ENCODE measurements around the gene HUS1B. TPM values are rescaled to one million over a fixed set of nuclear protein-coding genes. Genes with fewer than 3 reads are reported as not detected.

Gene HUS1B
- total RNA-seq, 4 donors from 2014 or later: 2.3 to 4.8 (median 4.0) TPM

DNA sequence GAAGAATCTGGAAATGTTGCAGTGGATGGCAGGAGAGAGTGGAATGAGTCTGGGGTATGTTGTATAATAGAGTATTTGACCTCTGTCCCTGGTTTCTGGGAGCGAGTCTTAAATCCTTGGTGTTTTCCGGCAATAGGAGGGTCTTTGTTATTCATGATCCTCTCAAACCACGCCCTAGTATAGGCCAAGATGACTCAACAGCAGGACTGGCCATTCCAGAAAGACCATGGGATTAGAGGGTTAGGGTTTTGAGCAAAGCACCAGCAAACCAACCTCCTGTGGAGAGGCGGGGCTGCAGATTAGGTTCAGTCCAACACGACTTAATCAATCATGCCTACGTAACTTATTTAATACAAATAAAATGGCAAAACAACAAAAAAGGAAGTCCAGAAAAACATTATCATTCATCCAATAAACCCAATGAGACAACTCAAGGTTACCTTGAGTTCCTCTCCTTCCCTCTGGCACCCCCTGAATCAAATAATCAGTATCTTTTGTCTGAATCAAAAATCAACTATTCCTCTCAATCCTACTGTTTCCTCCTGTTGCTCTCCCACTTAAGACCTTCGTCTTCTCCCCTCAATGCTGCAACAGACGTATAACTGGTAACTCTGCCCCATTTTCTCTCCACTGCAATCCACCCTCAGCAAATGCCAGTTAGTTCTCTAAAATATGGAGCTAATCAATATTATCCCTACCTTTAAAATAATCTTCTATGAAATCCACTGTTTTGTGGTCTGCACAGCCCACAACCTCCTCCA is 15.5 kb downstream of the HUS1B start:
- no peaks in the 10 kb centered on the region for H3K9me3 ChIP-seq
- H3K27me3 ChIP-seq: no peaks in the 10 kb centered on the region
- DNase-seq: no peak
- no peak overlapping the region for H3K27ac ChIP-seq
- intact Hi-C loops (cut with DNase I): no loop called here
- H3K4me1 ChIP-seq: no peaks in the 10 kb centered on the region
- TF ChIP-seq CTCF (IDR thresholded peaks at IDR 0.05) (no peak), POLR2A (IDR thresholded peaks at IDR 0.05) (no peak)
- H3K4me3 ChIP-seq (replicated peaks in 1 of 3): no peak overlapping the region
- no peaks in the 10 kb centered on the region for H3K36me3 ChIP-seq
- WGBS, 2 donors: 97% methylated on average over 8 of the region's 8 CpGs

DNA sequence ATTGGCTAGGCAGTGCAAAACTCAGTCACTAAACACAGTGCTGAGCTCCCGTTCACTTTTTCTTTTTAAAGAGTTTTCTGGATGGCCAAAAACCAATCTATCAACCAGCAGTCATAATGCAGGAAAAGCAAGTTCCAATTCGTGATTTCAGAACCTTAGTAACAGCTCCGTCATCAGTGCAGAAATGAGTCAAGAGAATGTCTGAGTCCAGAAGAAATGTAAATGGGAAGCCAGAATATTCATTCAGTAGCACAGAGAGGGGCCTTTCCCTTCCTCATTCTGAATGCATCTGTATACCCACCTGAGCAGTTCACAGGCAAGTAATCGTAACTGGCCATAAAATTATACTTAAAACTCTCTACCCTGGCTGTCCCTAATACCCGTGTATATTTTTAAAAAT is 20.4 kb downstream of the HUS1B start:
- Histone ChIP-seq H3K27me3 (no peaks in the 10 kb centered on the region), H3K27ac (no peak overlapping the region), H3K9me3 (no peaks in the 10 kb centered on the region), H3K4me3 (replicated peaks in 1 of 3) (no peak overlapping the region), H3K4me1 (no peaks in the 10 kb centered on the region), H3K36me3 (no peaks in the 10 kb centered on the region)
- DNase-seq: no peak
- intact Hi-C loops (cut with DNase I): no loop called here
- TF ChIP-seq POLR2A (IDR thresholded peaks at IDR 0.05): no peak
- TF ChIP-seq CTCF (IDR thresholded peaks at IDR 0.05): no peak
- 77 to 84% methylated on average over 5 of the region's 5 CpGs for WGBS, 2 donors

DNA sequence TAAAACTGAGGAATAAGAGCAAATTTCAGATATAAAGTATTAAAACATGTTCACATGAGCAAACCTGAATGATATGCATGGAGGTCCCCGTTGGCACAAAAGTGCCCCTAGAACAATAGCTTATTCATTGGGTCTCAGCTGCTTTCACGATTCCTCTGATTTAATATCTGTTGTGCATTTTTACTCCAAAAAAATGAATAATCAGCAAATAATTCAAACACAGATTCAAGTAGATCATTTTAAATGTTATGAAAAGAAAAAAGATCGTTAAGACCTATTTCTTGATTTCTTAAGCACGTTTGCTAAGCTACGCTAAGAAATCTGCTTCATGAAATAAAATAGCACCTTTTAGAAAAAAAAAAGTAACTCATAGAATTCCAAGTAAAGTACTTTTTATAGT is 21.7 kb downstream of the HUS1B start:
- no peaks in the 10 kb centered on the region for H3K9me3 ChIP-seq
- no peaks in the 10 kb centered on the region for H3K4me1 ChIP-seq
- no peaks in the 10 kb centered on the region for H3K27me3 ChIP-seq
- DNase-seq: no peak
- H3K36me3 ChIP-seq: no peaks in the 10 kb centered on the region
- no peak overlapping the region for H3K4me3 ChIP-seq (replicated peaks in 1 of 3)
- TF ChIP-seq POLR2A (IDR thresholded peaks at IDR 0.05) (no peak), CTCF (IDR thresholded peaks at IDR 0.05) (no peak)
- WGBS, 2 donors: 92 to 93% methylated on average over 5 of the region's 5 CpGs
- H3K27ac ChIP-seq: no peak overlapping the region
- intact Hi-C loops (cut with DNase I): no loop called here

- Histone ChIP-seq H3K4me3 (replicated peaks in 1 of 3) (no peak overlapping the region), H3K36me3 (no peaks in the 10 kb centered on the region), H3K27ac (no peak overlapping the region), H3K4me1 (no peaks in the 10 kb centered on the region), H3K9me3 (no peaks in the 10 kb centered on the region), H3K27me3 (no peaks in the 10 kb centered on the region)
- TF ChIP-seq POLR2A (IDR thresholded peaks at IDR 0.05): no peak
- TF ChIP-seq CTCF (IDR thresholded peaks at IDR 0.05): no peak
- DNase-seq: no peak
- intact Hi-C loops (cut with DNase I): no loop called here
- 50 to 80% methylated on average over 1 of the region's 1 CpG for WGBS, 2 donors
These were observed 23.3 kb downstream of the HUS1B start for GRCh38 chr6:633611-634010.

GRCh38 chr6:628766-629165 is 28.1 kb downstream of the HUS1B start:
- Histone ChIP-seq H3K9me3 (no peaks in the 10 kb centered on the region), H3K4me1 (no peaks in the 10 kb centered on the region), H3K27me3 (no peaks in the 10 kb centered on the region), H3K27ac (no peak overlapping the region), H3K36me3 (no peaks in the 10 kb centered on the region), H3K4me3 (replicated peaks in 1 of 3) (no peak overlapping the region)
- intact Hi-C loops (cut with DNase I): no loop called here
- TF ChIP-seq CTCF (IDR thresholded peaks at IDR 0.05) (no peak), POLR2A (IDR thresholded peaks at IDR 0.05) (no peak)
- DNase-seq: no peak
- WGBS, 2 donors: 80 to 87% methylated on average over 3 of the region's 3 CpGs

Measured in thyroid gland (tissue), 4 donors.